ENCODE data around the gene MLX.
"Not testable (repeated sequence)": the region's sequence is repeated elsewhere in the genome, so short reads cannot be mapped to it uniquely, and the experiment has no call there.

MLX gene

GRCh38 chr17:42536372-42537155 lies 30.3 kb upstream of the MLX start:
- peak; percentile 52 for DNase-seq (ENCODE audit: low read depth)

- DNase-seq (ENCODE audit: low read depth), result no peak
Measured at GRCh38 chr17:42537156-42537805, 29.6 kb upstream of the MLX start.

- no peak for DNase-seq (ENCODE audit: low read depth)
Measured at GRCh38 chr17:42537826-42538451, 29.0 kb upstream of the MLX start.

GRCh38 chr17:42538482-42538881 lies 28.4 kb upstream of the MLX start:
- no peak for DNase-seq (ENCODE audit: low read depth)

- not testable (repeated sequence) for DNase-seq (ENCODE audit: low read depth)
Measured at GRCh38 chr17:42540558-42540957, 26.3 kb upstream of the MLX start.

- no peak for DNase-seq (ENCODE audit: low read depth)
Measured at GRCh38 chr17:42541041-42541833, 25.7 kb upstream of the MLX start.

- DNase-seq (ENCODE audit: low read depth), result no peak
Measured at GRCh38 chr17:42543190-42544079, 23.5 kb upstream of the MLX start.

GRCh38 chr17:42544874-42545283 lies 22.0 kb upstream of the MLX start:
- no peak for DNase-seq (ENCODE audit: low read depth)

GRCh38 chr17:42545755-42546505 lies 21.0 kb upstream of the MLX start:
- DNase-seq (ENCODE audit: low read depth), result not testable (repeated sequence)

- DNase-seq (ENCODE audit: low read depth), result no peak
Measured at GRCh38 chr17:42547001-42547461, 19.9 kb upstream of the MLX start.

- no peak for DNase-seq (ENCODE audit: low read depth)
Measured at GRCh38 chr17:42547698-42548069, 19.2 kb upstream of the MLX start.

GRCh38 chr17:42548070-42548837 lies 18.6 kb upstream of the MLX start:
- DNase-seq (ENCODE audit: low read depth), result no peak

- no peak for DNase-seq (ENCODE audit: low read depth)
Measured at GRCh38 chr17:42548993-42549755, 17.7 kb upstream of the MLX start.

- not testable (repeated sequence) for DNase-seq (ENCODE audit: low read depth)
Measured at GRCh38 chr17:42552736-42553135, 14.2 kb upstream of the MLX start, which contains the start of gene HSD17B1. HSD17B1 (plus strand) TSS chr17:42552923; CDS start chr17:42552934, 11 bp downstream.

- DNase-seq (ENCODE audit: low read depth), result no peak
Measured at GRCh38 chr17:42553161-42553818, 13.6 kb upstream of the MLX start.

GRCh38 chr17:42553866-42554249 lies 13.0 kb upstream of the MLX start:
- no peak for DNase-seq (ENCODE audit: low read depth)

GRCh38 chr17:42554250-42555121 lies 12.4 kb upstream of the MLX start:
- DNase-seq (ENCODE audit: low read depth), result no peak

All from GM04504 (cell line).